Ascending aorta (tissue), 2 donors: ENCODE data around the gene KRTDAP. TPM values are rescaled to one million over a fixed set of nuclear protein-coding genes. Genes with fewer than 3 reads are reported as not detected.
"Not testable (repeated sequence)": the region's sequence is repeated elsewhere in the genome, so short reads cannot be mapped to it uniquely, and the experiment has no call there.

Source experiments
- DNase-seq, 2 donors: peaks; one replicate each; pipeline ENCODE4 v3.0.0-alpha.2; 2019; ENCODE audit warnings: low spot score in 2 of 2
- H3K27ac ChIP-seq, 2 donors: fragments of 200-600 bp; sonication (generic); one replicate each; pipeline ENCODE4 v1.5.1; 2016 to 2017; ENCODE audit warnings: mild to moderate bottlenecking in 1 of 2
- H3K27me3 ChIP-seq: fragments of 200-600 bp; sonication (generic); one replicate; pipeline ENCODE4 v1.5.1; 2017
- H3K36me3 ChIP-seq, 2 donors: fragments of 200-600 bp; sonication (generic); one replicate each; pipeline ENCODE4 v1.5.1; 2016
- H3K4me1 ChIP-seq, 2 donors: fragments of 200-600 bp; sonication (generic); one replicate each; pipeline ENCODE4 v1.5.1; 2016 to 2017; ENCODE audit warnings: mild to moderate bottlenecking in 1 of 2
- H3K4me3 ChIP-seq, 2 donors: fragments of 200-600 bp; sonication (generic); one replicate each; pipeline ENCODE4 v1.5.1; 2016 to 2017; ENCODE audit warnings: mild to moderate bottlenecking in 1 of 2
- H3K9me3 ChIP-seq, 2 donors: fragments of 200-600 bp; sonication (generic); one replicate each; pipeline ENCODE4 v1.5.1; 2016
- intact Hi-C: fragments of 100-400 bp; cut with DNase I; formaldehyde crosslinking; loops from one replicate; pipeline ENCODE4 v1.15.1; 2023
- total RNA-seq: library from RNA; depleted of rRNA; stranded (reverse); fragments of >200 nt; gene quantifications from one replicate; pipeline ENCODE4 v1.1.0, GENCODE V29; 2016
- TF ChIP-seq, protein P1 (sequence below), 3 experiments: fragments of 200-600 bp in 2 of 3; fragments of 450-650 bp in 1 of 3; sonication (generic) in 2 of 3; IDR thresholded peaks; one replicate each; pipeline ENCODE4 v1.5.1; 2016 to 2019; ENCODE audit warnings: antibody characterized with exemption in 3 of 3, mild to moderate bottlenecking in 1 of 3, moderate library complexity in 1 of 3

The KRTDAP gene
- total RNA-seq, 1 donor from 2014 or later: not detected

- intact Hi-C loops: no loop called here
- H3K36me3 ChIP-seq: no peaks in the 10 kb centered on the region
- no peak overlapping the region for H3K27ac ChIP-seq
- H3K27me3 ChIP-seq: no peaks in the 10 kb centered on the region
- TF ChIP-seq, protein P1, sequence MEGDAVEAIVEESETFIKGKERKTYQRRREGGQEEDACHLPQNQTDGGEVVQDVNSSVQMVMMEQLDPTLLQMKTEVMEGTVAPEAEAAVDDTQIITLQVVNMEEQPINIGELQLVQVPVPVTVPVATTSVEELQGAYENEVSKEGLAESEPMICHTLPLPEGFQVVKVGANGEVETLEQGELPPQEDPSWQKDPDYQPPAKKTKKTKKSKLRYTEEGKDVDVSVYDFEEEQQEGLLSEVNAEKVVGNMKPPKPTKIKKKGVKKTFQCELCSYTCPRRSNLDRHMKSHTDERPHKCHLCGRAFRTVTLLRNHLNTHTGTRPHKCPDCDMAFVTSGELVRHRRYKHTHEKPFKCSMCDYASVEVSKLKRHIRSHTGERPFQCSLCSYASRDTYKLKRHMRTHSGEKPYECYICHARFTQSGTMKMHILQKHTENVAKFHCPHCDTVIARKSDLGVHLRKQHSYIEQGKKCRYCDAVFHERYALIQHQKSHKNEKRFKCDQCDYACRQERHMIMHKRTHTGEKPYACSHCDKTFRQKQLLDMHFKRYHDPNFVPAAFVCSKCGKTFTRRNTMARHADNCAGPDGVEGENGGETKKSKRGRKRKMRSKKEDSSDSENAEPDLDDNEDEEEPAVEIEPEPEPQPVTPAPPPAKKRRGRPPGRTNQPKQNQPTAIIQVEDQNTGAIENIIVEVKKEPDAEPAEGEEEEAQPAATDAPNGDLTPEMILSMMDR (IDR thresholded peaks at IDR 0.05): no peak
- no peak for DNase-seq
- no peaks in the 10 kb centered on the region for H3K9me3 ChIP-seq
- H3K4me1 ChIP-seq: no peaks in the 10 kb centered on the region
- H3K4me3 ChIP-seq: no peak overlapping the region
These were observed 20.1 kb downstream of the KRTDAP start for GRCh38 chr19:35470128-35470527.

- Histone ChIP-seq H3K4me3 (no peak overlapping the region), H3K27me3 (no peaks in the 10 kb centered on the region), H3K4me1 (no peaks in the 10 kb centered on the region), H3K9me3 (no peaks in the 10 kb centered on the region), H3K27ac (no peak overlapping the region), H3K36me3 (no peaks in the 10 kb centered on the region)
- TF ChIP-seq, protein P1 (IDR thresholded peaks at IDR 0.05): peak in 1 of 3 experiments; percentile 34
- DNase-seq: no peak
- intact Hi-C loops: no loop called here
These were observed 21.6 kb downstream of the KRTDAP start for GRCh38 chr19:35468637-35469036.

DNA sequence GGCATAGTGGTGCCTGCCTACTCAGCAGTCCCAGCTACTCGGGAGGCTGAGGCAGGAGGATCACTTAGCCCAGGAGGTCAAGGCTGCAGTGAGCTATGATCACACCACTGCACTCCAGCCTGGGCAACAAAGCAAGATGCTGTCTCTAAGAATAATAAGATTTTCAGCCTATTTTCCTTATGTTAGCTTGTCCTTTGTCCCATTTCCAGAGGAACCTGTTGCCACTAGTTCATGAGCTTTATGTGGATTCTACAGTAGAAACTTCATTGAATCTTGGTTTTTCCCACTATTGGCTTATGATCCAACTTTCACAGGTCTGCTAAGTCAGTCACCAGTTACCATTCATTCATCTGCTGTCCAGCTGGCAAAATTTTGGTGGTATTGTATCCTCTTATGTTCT lies 24.0 kb downstream of the KRTDAP start:
- Histone ChIP-seq H3K4me3 (no peak overlapping the region), H3K9me3 (no peaks in the 10 kb centered on the region), H3K27me3 (no peaks in the 10 kb centered on the region), H3K27ac (no peak overlapping the region), H3K36me3 (no peaks in the 10 kb centered on the region), H3K4me1 (no peaks in the 10 kb centered on the region)
- no peak for DNase-seq
- TF ChIP-seq, protein P1 (IDR thresholded peaks at IDR 0.05): no peak
- intact Hi-C loops: no loop called here

DNA sequence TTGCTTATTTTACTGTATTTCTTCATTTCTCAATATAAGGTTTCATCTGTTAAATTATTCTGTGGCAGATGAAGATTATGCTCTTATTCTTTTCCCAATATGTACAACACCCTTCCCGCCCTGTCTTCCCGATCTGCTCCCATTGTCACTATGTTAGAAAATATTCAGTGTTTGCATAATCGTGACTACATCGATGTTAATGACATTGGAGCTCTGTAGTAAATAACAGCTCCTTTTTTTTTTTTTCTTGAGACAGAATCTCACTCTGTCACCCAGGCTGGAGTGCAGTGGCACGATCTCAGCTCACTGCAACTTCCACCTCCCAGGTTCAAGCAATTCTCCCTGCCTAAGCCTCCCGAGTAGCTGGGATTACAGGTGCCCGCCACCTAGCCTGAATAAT lies 27.3 kb downstream of the KRTDAP start:
- intact Hi-C loops, H3K27ac ChIP-seq, H3K36me3 ChIP-seq: not testable (repeated sequence)

DNA sequence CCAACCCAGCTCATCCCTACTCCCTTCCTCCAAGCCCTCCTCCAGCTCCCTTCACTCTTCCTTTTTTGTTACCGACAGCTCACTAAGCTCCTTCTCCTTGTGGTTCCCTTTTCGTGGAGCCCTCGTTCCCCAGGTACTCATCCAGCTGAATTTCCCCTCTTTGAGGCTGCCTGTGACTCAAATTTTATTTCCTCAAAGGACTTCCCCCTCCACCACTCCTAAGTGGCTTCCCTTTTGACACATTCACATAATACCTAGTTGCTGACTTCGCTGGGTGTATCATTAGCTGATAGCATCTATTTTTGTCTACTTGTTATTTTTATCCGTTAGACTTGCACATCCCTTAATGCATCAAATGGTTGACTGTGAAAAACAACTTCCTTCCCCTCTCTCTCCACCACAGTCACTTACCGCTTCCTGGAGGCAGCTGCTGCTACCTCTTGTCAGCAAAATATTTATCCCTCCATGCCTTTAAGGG lies 27.7 kb downstream of the KRTDAP start:
- no peak overlapping the region for H3K4me3 ChIP-seq
- intact Hi-C loops: no loop called here
- H3K9me3 ChIP-seq: no peaks in the 10 kb centered on the region
- no peak for DNase-seq
- TF ChIP-seq, protein P1 (IDR thresholded peaks at IDR 0.05): no peak
- H3K27me3 ChIP-seq: no peaks in the 10 kb centered on the region
- no peaks in the 10 kb centered on the region for H3K36me3 ChIP-seq
- H3K27ac ChIP-seq: no peak overlapping the region
- H3K4me1 ChIP-seq: no peaks in the 10 kb centered on the region

More for the DNA sequence above, 27.3 kb downstream of the KRTDAP start:
- H3K4me1 ChIP-seq, H3K9me3 ChIP-seq, H3K27me3 ChIP-seq, DNase-seq, H3K4me3 ChIP-seq: not testable (repeated sequence)

GRCh38 chr19:35461788-35462187 lies 28.5 kb downstream of the KRTDAP start:
- H3K4me3 ChIP-seq, H3K27ac ChIP-seq, DNase-seq, H3K27me3 ChIP-seq, intact Hi-C loops, H3K9me3 ChIP-seq, H3K4me1 ChIP-seq, H3K36me3 ChIP-seq: not testable (repeated sequence)

GRCh38 chr19:35461060-35461459 lies 29.2 kb downstream of the KRTDAP start:
- Histone ChIP-seq H3K27ac (no peak overlapping the region), H3K4me1 (no peaks in the 10 kb centered on the region), H3K27me3 (no peaks in the 10 kb centered on the region), H3K9me3 (no peaks in the 10 kb centered on the region), H3K4me3 (no peak overlapping the region), H3K36me3 (no peaks in the 10 kb centered on the region)
- TF ChIP-seq, protein P1 (IDR thresholded peaks at IDR 0.05): no peak
- intact Hi-C loops: no loop called here
- DNase-seq: no peak
